ENCODE results near the gene VILL.

Gene VILL

GRCh38 chr3:38000242-38000916 lies 9.8 kb downstream of the VILL start:
- Histone ChIP-seq H4K8ac (ENCODE audit: low read depth, low read length) (no peak overlapping the region), H3K4me1 (ENCODE audit: control insufficient read depth, low read depth, low read length) (peaks cover 6% of the 10 kb centered on the region), H2BK15ac (replicated peaks; ENCODE audit: low read depth) (no peak overlapping the region), H4K5ac (ENCODE audit: low read length) (no peak overlapping the region), H3K9ac (ENCODE audit: low read length) (no peak overlapping the region), H3K27ac (ENCODE audit: low read depth, low read length) (no peak overlapping the region), H3K4me3 (ENCODE audit: low read length) (no peak overlapping the region), H2AK5ac (ENCODE audit: low read length) (no peak overlapping the region), H2BK5ac (ENCODE audit: low read length) (no peak overlapping the region), H3K36me3 (ENCODE audit: control insufficient read depth, insufficient read depth, low read length) (no peaks in the 10 kb centered on the region), H3K4me2 (ENCODE audit: low read length) (no peak overlapping the region), H3K18ac (ENCODE audit: low read length) (no peak overlapping the region), H2BK120ac (ENCODE audit: low read depth, low read length) (no peak overlapping the region), H3K27me3 (ENCODE audit: insufficient read depth, low read length, poor library complexity) (no peaks in the 10 kb centered on the region), H3K79me2 (ENCODE audit: control insufficient read depth, insufficient read depth, low read length) (no peaks in the 10 kb centered on the region), H3K23ac (ENCODE audit: low read length) (no peak overlapping the region), H3K4ac (ENCODE audit: low read depth, low read length) (no peak overlapping the region), H3K56ac (ENCODE audit: low read length) (no peak overlapping the region), H3K79me1 (ENCODE audit: low read length) (no peaks in the 10 kb centered on the region)
- DNase-seq = no peak
- no CpG with 5 or more reads among the region's 6 CpGs for WGBS (ENCODE audit: extremely low coverage, insufficient coverage, low lambda C conversion rate)

DNA sequence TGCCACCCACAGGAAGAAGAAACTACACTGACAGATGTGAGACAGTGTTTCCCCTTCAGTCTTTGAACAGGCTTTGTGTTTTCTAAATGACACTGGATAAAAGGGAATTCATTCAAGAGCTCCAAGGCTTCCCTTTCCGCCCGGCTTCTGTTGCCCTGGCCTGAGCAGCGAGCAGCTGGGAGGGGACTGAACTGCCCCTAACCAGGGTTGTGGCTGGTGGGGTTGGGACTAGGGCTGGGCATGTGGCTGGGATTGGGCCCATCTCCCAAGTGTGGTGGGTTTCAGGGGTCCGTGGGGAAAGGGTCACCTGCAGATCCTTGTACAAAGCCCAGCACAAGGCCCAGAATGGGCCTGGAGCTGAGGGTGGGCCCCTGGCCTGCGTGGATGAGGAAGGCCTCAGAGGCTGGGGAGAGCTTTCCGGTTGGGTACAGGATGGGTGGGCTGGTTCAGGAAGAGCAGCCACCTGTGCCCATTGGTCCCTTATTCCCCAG lies 10.4 kb downstream of the VILL start:
- Histone ChIP-seq H2BK5ac (ENCODE audit: low read length) (no peak overlapping the region), H3K27ac (ENCODE audit: low read depth, low read length) (no peak overlapping the region), H3K4me3 (ENCODE audit: low read length) (no peak overlapping the region), H4K5ac (ENCODE audit: low read length) (no peak overlapping the region), H4K8ac (ENCODE audit: low read depth, low read length) (no peak overlapping the region), H2BK15ac (replicated peaks; ENCODE audit: low read depth) (no peak overlapping the region), H3K4ac (ENCODE audit: low read depth, low read length) (no peak overlapping the region), H3K27me3 (ENCODE audit: insufficient read depth, low read length, poor library complexity) (no peaks in the 10 kb centered on the region), H3K4me2 (ENCODE audit: low read length) (no peak overlapping the region), H3K36me3 (ENCODE audit: control insufficient read depth, insufficient read depth, low read length) (no peaks in the 10 kb centered on the region), H3K23ac (ENCODE audit: low read length) (no peak overlapping the region), H3K9ac (ENCODE audit: low read length) (no peak overlapping the region), H3K79me2 (ENCODE audit: control insufficient read depth, insufficient read depth, low read length) (no peaks in the 10 kb centered on the region), H3K56ac (ENCODE audit: low read length) (no peak overlapping the region), H3K4me1 (ENCODE audit: control insufficient read depth, low read depth, low read length) (peaks cover 6% of the 10 kb centered on the region), H2BK120ac (ENCODE audit: low read depth, low read length) (no peak overlapping the region), H3K18ac (ENCODE audit: low read length) (no peak overlapping the region), H3K79me1 (ENCODE audit: low read length) (no peaks in the 10 kb centered on the region), H2AK5ac (ENCODE audit: low read length) (no peak overlapping the region)
- WGBS (ENCODE audit: extremely low coverage, insufficient coverage, low lambda C conversion rate) = no CpG with 5 or more reads among the region's 6 CpGs
- no peak for DNase-seq

GRCh38 chr3:38001456-38002081 lies 11.0 kb downstream of the VILL start:
- no peak overlapping the region for H3K4ac ChIP-seq (ENCODE audit: low read depth, low read length)
- H3K56ac ChIP-seq (ENCODE audit: low read length) = no peak overlapping the region
- no peaks in the 10 kb centered on the region for H3K27me3 ChIP-seq (ENCODE audit: insufficient read depth, low read length, poor library complexity)
- H3K23ac ChIP-seq (ENCODE audit: low read length) = no peak overlapping the region
- H3K9ac ChIP-seq (ENCODE audit: low read length) = no peak overlapping the region
- no peak overlapping the region for H3K4me2 ChIP-seq (ENCODE audit: low read length)
- no peak overlapping the region for H3K27ac ChIP-seq (ENCODE audit: low read depth, low read length)
- H3K79me1 ChIP-seq (ENCODE audit: low read length) = no peaks in the 10 kb centered on the region
- peak; percentile 61 for DNase-seq
- H2BK5ac ChIP-seq (ENCODE audit: low read length) = no peak overlapping the region
- peaks cover 6% of the 10 kb centered on the region for H3K4me1 ChIP-seq (ENCODE audit: control insufficient read depth, low read depth, low read length)
- H3K79me2 ChIP-seq (ENCODE audit: control insufficient read depth, insufficient read depth, low read length) = no peaks in the 10 kb centered on the region
- H2BK120ac ChIP-seq (ENCODE audit: low read depth, low read length) = no peak overlapping the region
- H2BK15ac ChIP-seq (replicated peaks; ENCODE audit: low read depth) = no peak overlapping the region
- no peak overlapping the region for H4K5ac ChIP-seq (ENCODE audit: low read length)
- no CpG with 5 or more reads among the region's 9 CpGs for WGBS (ENCODE audit: extremely low coverage, insufficient coverage, low lambda C conversion rate)
- H2AK5ac ChIP-seq (ENCODE audit: low read length) = no peak overlapping the region
- H3K36me3 ChIP-seq (ENCODE audit: control insufficient read depth, insufficient read depth, low read length) = no peaks in the 10 kb centered on the region
- H3K18ac ChIP-seq (ENCODE audit: low read length) = no peak overlapping the region
- no peak overlapping the region for H4K8ac ChIP-seq (ENCODE audit: low read depth, low read length)
- no peak overlapping the region for H3K4me3 ChIP-seq (ENCODE audit: low read length)

DNA sequence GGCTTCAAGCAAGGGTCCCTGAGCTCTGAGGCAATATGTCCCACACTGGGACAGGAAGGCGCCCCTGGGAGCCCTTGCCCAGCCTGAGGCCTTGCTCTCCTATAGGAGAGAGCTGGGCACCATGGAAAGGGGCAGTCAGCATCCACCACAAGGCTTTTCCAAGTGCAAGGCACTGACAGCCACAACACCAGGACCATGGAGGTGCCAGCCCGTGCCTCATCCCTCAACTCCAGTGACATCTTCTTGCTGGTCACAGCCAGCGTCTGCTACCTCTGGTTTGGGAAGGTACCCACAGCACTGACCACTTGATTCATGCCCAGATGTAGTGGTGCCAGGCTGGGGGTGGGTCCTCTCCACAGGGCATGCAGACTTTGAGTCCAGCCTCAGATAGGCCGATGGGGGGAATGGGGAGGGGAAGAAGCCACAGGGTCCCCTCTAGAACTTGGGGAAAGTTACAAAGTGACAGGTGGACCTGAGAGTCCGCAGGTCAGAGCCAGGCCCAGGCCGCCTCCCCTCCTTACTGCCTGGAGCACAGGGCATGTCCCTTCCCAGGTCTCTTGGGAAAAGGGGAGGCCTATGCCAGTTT lies 11.8 kb downstream of the VILL start:
- H3K56ac ChIP-seq (ENCODE audit: low read length) = no peak overlapping the region
- no peak overlapping the region for H3K4ac ChIP-seq (ENCODE audit: low read depth, low read length)
- no peak overlapping the region for H2BK120ac ChIP-seq (ENCODE audit: low read depth, low read length)
- H3K4me2 ChIP-seq (ENCODE audit: low read length) = no peak overlapping the region
- WGBS (ENCODE audit: extremely low coverage, insufficient coverage, low lambda C conversion rate) = no CpG with 5 or more reads among the region's 6 CpGs
- no peaks in the 10 kb centered on the region for H3K36me3 ChIP-seq (ENCODE audit: control insufficient read depth, insufficient read depth, low read length)
- DNase-seq = no peak
- no peaks in the 10 kb centered on the region for H3K27me3 ChIP-seq (ENCODE audit: insufficient read depth, low read length, poor library complexity)
- no peaks in the 10 kb centered on the region for H3K79me1 ChIP-seq (ENCODE audit: low read length)
- no peak overlapping the region for H3K18ac ChIP-seq (ENCODE audit: low read length)
- H4K5ac ChIP-seq (ENCODE audit: low read length) = no peak overlapping the region
- no peak overlapping the region for H4K8ac ChIP-seq (ENCODE audit: low read depth, low read length)
- no peak overlapping the region for H3K9ac ChIP-seq (ENCODE audit: low read length)
- H2AK5ac ChIP-seq (ENCODE audit: low read length) = no peak overlapping the region
- H3K4me1 ChIP-seq (ENCODE audit: control insufficient read depth, low read depth, low read length) = peaks cover 6% of the 10 kb centered on the region
- H2BK5ac ChIP-seq (ENCODE audit: low read length) = no peak overlapping the region
- no peak overlapping the region for H3K27ac ChIP-seq (ENCODE audit: low read depth, low read length)
- H3K79me2 ChIP-seq (ENCODE audit: control insufficient read depth, insufficient read depth, low read length) = no peaks in the 10 kb centered on the region
- H3K4me3 ChIP-seq (ENCODE audit: low read length) = no peak overlapping the region
- no peak overlapping the region for H2BK15ac ChIP-seq (replicated peaks; ENCODE audit: low read depth)
- no peak overlapping the region for H3K23ac ChIP-seq (ENCODE audit: low read length)

GRCh38 chr3:38002940-38003339 lies 12.4 kb downstream of the VILL start:
- no peak overlapping the region for H2BK120ac ChIP-seq (ENCODE audit: low read depth, low read length)

More at GRCh38 chr3:38002940-38003339, 12.4 kb downstream of the VILL start:
- H3K79me1 ChIP-seq (ENCODE audit: low read length) = no peaks in the 10 kb centered on the region
- no peak overlapping the region for H3K56ac ChIP-seq (ENCODE audit: low read length)
- H3K4me1 ChIP-seq (ENCODE audit: control insufficient read depth, low read depth, low read length) = peaks cover 6% of the 10 kb centered on the region
- no peak for DNase-seq
- no peak overlapping the region for H3K4ac ChIP-seq (ENCODE audit: low read depth, low read length)
- no peaks in the 10 kb centered on the region for H3K36me3 ChIP-seq (ENCODE audit: control insufficient read depth, insufficient read depth, low read length)
- H3K79me2 ChIP-seq (ENCODE audit: control insufficient read depth, insufficient read depth, low read length) = no peaks in the 10 kb centered on the region
- H4K5ac ChIP-seq (ENCODE audit: low read length) = no peak overlapping the region
- H2BK5ac ChIP-seq (ENCODE audit: low read length) = no peak overlapping the region
- H3K27ac ChIP-seq (ENCODE audit: low read depth, low read length) = no peak overlapping the region
- no peak overlapping the region for H2BK15ac ChIP-seq (replicated peaks; ENCODE audit: low read depth)
- no CpG with 5 or more reads among the region's 9 CpGs for WGBS (ENCODE audit: extremely low coverage, insufficient coverage, low lambda C conversion rate)
- no peak overlapping the region for H3K4me2 ChIP-seq (ENCODE audit: low read length)
- H3K4me3 ChIP-seq (ENCODE audit: low read length) = no peak overlapping the region
- H3K27me3 ChIP-seq (ENCODE audit: insufficient read depth, low read length, poor library complexity) = no peaks in the 10 kb centered on the region
- H2AK5ac ChIP-seq (ENCODE audit: low read length) = no peak overlapping the region
- H3K23ac ChIP-seq (ENCODE audit: low read length) = no peak overlapping the region
- no peak overlapping the region for H3K18ac ChIP-seq (ENCODE audit: low read length)
- H3K9ac ChIP-seq (ENCODE audit: low read length) = no peak overlapping the region
- H4K8ac ChIP-seq (ENCODE audit: low read depth, low read length) = no peak overlapping the region
